ENCODE results near the gene ITPK1.

Gene ITPK1

DNA sequence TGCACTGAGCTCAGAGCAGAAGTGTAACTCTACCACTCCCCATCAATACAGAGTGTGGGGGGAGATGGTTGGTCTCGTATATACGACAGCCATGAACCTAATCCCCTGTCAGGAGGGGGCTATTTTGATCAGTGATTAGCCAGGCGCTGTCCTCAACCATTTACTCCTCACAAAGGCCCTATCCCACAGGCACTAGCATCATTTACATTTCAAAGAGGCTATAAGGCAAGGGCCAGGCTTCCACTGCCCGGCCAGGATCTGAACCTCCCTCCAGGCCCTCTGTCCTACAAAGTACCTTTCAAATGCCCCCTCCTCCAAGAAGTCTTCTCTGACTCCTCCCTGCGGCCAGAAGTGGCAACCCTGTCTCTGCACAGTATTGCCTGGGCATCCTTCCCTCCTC is 74.7 kb downstream of the ITPK1 start:
- H3K4me1 ChIP-seq (ENCODE audit: control insufficient read depth, insufficient read depth, low read length): peaks cover 28% of the 10 kb centered on the region
- TF ChIP-seq ZNF335 (tag by site-specific recombination; conservative IDR thresholded peaks at IDR 0.05) (no peak), IKZF3 (tag by site-specific recombination; IDR thresholded peaks at IDR 0.05) (no peak), ZSCAN16 (tag by site-specific recombination; IDR thresholded peaks at IDR 0.05) (no peak), ZNF174 (tag by site-specific recombination; IDR thresholded peaks at IDR 0.05) (no peak), ZNF184 (tag by site-specific recombination; IDR thresholded peaks at IDR 0.05) (no peak), MEIS1 (CRISPR knock-in tag; IDR thresholded peaks at IDR 0.05; ENCODE audit: borderline replicate concordance) (no peak), ZNF629 (tag by site-specific recombination; IDR thresholded peaks at IDR 0.05) (no peak), ZNF16 (tag by site-specific recombination; IDR thresholded peaks at IDR 0.05; ENCODE audit: low read depth) (no peak), ZNF521 (tag by site-specific recombination; IDR thresholded peaks at IDR 0.05) (no peak), ZNF404 (tag by site-specific recombination; IDR thresholded peaks at IDR 0.05) (no peak), ZNF768 (tag by site-specific recombination; IDR thresholded peaks at IDR 0.05) (no peak), GLI4 (tag by site-specific recombination; IDR thresholded peaks at IDR 0.05) (no peak), YY1 (tag by site-specific recombination; IDR thresholded peaks at IDR 0.05) (no peak), ZNF354C (tag by site-specific recombination; IDR thresholded peaks at IDR 0.05; ENCODE audit: borderline replicate concordance, low read depth) (no peak), ZBTB7A (tag by site-specific recombination; IDR thresholded peaks at IDR 0.05; ENCODE audit: low read depth) (no peak), ZNF341 (tag by site-specific recombination; IDR thresholded peaks at IDR 0.05; ENCODE audit: low read depth) (no peak), WT1 (tag by site-specific recombination; IDR thresholded peaks at IDR 0.05) (no peak), ZNF223 (tag by site-specific recombination; IDR thresholded peaks at IDR 0.05) (no peak)
- H3K27ac ChIP-seq (ENCODE audit: extremely low read depth, low read depth, low read length): no peak overlapping the region
- ChIA-PET CTCF (interaction anchor here (1.0 kb wide), 1 partner anchor 54 kb away, joined by 4 read pairs; no protein-coding TSS in a partner anchor), POLR2A (no interaction called here)
- H3K4me3 ChIP-seq (ENCODE audit: low read depth, low read length): no peak overlapping the region
- H3K36me3 ChIP-seq (ENCODE audit: control insufficient read depth in 2 of 2, insufficient read depth in 1 of 2, low read length in 2 of 2): no peaks in the 10 kb centered on the region
- H3K9me3 ChIP-seq (ENCODE audit: control insufficient read depth, insufficient read depth, low read depth, low read length): no peaks in the 10 kb centered on the region

- Histone ChIP-seq H3K4me1 (ENCODE audit: control insufficient read depth, insufficient read depth, low read length) (peaks cover 24% of the 10 kb centered on the region), H3K9me3 (ENCODE audit: control insufficient read depth, insufficient read depth, low read depth, low read length) (no peaks in the 10 kb centered on the region), H3K4me3 (ENCODE audit: low read depth, low read length) (no peak overlapping the region), H3K36me3 (ENCODE audit: control insufficient read depth in 2 of 2, insufficient read depth in 1 of 2, low read length in 2 of 2) (no peaks in the 10 kb centered on the region), H3K27ac (ENCODE audit: extremely low read depth, low read depth, low read length) (no peak overlapping the region)
- CTCF ChIA-PET: interaction anchor here (1.0 kb wide), 1 partner anchor 55 kb away, joined by 4 read pairs; no protein-coding TSS in a partner anchor
- POLR2A ChIA-PET: no interaction called here
- TF ChIP-seq GLIS2 (tag by site-specific recombination; IDR thresholded peaks at IDR 0.05) (0 out of 2 replicates have a peak, but pooled peaks have one; percentile 28), ZEB2 (tag by site-specific recombination; IDR thresholded peaks at IDR 0.05) (no peak)
These were observed 75.3 kb downstream of the ITPK1 start for GRCh38 chr14:93040443-93040842.

DNA sequence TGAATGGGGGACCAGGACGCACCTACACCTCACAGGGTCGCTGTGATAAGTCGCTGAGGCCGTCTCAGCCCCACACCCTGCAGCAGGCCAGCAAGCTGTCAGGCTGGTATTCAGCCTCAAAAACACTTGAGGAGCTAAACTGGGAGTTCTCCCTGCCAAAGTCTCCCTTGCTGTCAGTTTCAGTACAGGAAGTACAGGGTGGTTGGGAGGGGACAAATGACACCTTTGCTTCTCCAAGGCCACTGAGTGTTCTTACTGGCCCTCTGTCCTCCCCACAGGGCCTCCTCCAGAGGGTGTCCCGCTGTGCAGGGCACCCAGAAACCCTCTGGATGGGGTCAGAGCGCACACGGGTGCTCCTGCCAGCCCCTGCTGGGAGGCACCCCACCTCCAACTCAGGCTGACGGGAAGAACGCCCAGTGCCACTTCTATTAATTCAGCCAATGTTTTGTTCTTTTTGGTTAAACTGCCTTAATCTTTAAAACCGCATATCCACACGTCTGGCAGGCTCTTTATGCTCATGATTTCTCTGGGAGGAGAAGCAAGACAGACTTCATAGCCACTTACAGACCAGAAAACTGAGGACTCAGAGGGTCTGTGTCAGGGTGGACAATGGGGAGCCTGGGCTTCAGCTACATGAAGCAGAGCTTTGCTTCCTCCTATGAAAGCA is 75.9 kb downstream of the ITPK1 start:
- no peaks in the 10 kb centered on the region for H3K9me3 ChIP-seq (ENCODE audit: control insufficient read depth, insufficient read depth, low read depth, low read length)
- ChIA-PET CTCF (no interaction called here), POLR2A (no interaction called here)
- H3K4me3 ChIP-seq (ENCODE audit: low read depth, low read length): no peak overlapping the region
- no peak overlapping the region for H3K27ac ChIP-seq (ENCODE audit: extremely low read depth, low read depth, low read length)
- peaks cover 18% of the 10 kb centered on the region for H3K4me1 ChIP-seq (ENCODE audit: control insufficient read depth, insufficient read depth, low read length)
- no peaks in the 10 kb centered on the region for H3K36me3 ChIP-seq (ENCODE audit: control insufficient read depth in 2 of 2, insufficient read depth in 1 of 2, low read length in 2 of 2)
- TF ChIP-seq GLIS2 (tag by site-specific recombination; IDR thresholded peaks at IDR 0.05) (no peak), ZNF112 (tag by site-specific recombination; IDR thresholded peaks at IDR 0.05) (no peak), ZNF133 (tag by site-specific recombination; IDR thresholded peaks at IDR 0.05) (no peak), ZNF449 (tag by site-specific recombination; IDR thresholded peaks at IDR 0.05) (no peak), ZSCAN4 (tag by site-specific recombination; IDR thresholded peaks at IDR 0.05) (no peak), ZNF544 (tag by site-specific recombination; IDR thresholded peaks at IDR 0.05) (no peak), ZNF335 (tag by site-specific recombination; conservative IDR thresholded peaks at IDR 0.05) (no peak), ZXDB (tag by site-specific recombination; IDR thresholded peaks at IDR 0.05) (no peak), PRDM1 (tag by site-specific recombination; IDR thresholded peaks at IDR 0.05) (no peak), ZNF792 (tag by site-specific recombination; IDR thresholded peaks at IDR 0.05) (no peak), ZNF48 (tag by site-specific recombination; IDR thresholded peaks at IDR 0.05) (no peak), ZNF777 (tag by site-specific recombination; IDR thresholded peaks at IDR 0.05; ENCODE audit: borderline replicate concordance) (no peak)
- TF ChIP-seq, protein P1, sequence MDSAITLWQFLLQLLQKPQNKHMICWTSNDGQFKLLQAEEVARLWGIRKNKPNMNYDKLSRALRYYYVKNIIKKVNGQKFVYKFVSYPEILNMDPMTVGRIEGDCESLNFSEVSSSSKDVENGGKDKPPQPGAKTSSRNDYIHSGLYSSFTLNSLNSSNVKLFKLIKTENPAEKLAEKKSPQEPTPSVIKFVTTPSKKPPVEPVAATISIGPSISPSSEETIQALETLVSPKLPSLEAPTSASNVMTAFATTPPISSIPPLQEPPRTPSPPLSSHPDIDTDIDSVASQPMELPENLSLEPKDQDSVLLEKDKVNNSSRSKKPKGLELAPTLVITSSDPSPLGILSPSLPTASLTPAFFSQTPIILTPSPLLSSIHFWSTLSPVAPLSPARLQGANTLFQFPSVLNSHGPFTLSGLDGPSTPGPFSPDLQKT (IDR thresholded peaks at IDR 0.05; ENCODE audit: borderline replicate concordance, low read depth, low read length): no peak
